Hematopoietic multipotent progenitor cell treated with erythropoietin and hydrocortisone succinate and interleukin-3 and kit ligand, for 6 days (in vitro differentiated cells): ENCODE results near the gene DCAF11.

ENCODE experiments used
- DNase-seq: peaks from one replicate; pipeline ENCODE4 v3.0.0-alpha.2; 2015

DCAF11 gene

DNA sequence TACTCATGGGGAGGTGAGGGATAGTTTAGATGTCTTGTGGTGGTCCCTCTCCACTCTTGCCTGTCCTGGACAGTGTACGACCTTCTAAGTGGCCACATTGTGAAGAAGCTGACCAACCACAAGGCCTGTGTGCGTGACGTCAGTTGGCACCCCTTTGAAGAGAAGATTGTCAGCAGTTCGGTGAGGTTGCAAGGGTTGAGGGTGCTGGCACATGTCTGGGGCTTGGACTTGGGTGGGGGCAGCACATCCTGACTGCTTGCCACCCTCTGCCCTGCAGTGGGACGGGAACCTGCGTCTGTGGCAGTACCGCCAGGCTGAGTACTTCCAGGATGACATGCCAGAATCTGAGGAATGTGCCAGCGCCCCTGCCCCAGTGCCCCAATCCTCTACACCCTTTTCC is 8.3 kb downstream of the DCAF11 start:
- DNase-seq, result peak; percentile 32

DNA sequence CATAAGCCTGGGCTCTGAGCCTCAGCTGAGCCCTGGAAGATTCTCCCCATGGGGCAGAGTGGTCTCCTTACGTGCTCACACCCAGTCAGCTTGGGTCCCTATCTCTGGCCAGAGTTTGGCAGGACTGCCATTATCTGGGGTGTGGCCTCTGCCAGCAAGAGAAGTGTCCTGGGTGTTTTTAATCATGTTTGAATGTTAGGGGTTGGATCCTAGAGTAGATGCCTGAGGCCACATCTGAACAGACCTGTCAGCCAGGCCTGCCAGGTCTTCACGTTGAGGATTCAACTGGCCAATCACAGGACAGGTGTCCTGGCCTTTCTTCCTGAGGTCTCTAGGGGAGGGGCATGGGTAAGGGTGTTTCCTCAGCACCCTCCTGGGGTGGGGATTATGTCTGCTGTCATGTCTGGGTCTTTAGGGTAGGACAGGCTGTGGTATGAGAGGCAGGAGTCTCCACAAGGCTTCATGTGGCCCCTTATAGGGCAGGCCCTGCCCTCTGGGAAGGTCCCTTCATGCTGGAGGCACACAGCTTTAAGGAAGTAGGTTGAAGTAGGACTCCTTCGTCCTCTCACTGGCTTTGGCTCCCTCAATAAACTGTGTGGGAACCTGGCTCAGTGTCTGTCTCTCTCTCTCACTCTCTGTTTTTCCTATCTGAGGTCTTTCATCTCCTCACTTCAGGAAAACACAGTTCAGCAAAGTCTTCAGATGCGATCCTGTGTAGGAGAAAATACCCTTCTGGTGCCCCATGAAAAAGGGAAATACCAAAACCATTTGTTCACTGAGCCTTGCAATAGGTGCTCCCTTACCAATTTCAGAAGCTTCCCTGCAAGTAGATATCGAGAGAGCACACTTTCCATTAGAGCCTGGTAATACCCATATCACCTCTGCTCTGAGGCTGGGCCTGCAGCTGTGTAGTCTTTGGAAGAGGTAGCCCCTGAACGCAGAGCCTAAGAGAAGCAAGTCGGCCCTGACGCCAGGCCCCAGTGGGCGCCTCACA is 9.1 kb downstream of the DCAF11 start:
- DNase-seq, result peak; percentile 96

DNA sequence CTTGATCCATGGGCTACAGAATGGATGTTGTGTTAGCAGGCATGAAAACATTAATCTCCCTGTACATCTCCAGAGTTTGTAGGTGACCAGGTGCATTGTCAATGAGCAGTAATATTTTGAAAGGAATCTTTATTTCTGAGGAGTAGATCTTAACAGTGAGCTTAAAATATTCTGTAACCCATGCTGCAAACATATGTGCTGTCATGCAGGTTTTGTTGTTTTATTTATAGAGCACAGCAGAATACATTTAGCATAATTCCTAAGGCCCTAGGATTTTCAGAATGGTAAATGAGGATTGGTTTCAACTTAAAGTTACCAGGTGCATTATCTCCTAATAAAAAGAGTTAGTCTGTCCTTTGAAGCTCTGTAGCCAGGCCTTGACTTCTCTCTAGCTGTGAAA is 12.4 kb downstream of the DCAF11 start:
- no peak for DNase-seq

DNA sequence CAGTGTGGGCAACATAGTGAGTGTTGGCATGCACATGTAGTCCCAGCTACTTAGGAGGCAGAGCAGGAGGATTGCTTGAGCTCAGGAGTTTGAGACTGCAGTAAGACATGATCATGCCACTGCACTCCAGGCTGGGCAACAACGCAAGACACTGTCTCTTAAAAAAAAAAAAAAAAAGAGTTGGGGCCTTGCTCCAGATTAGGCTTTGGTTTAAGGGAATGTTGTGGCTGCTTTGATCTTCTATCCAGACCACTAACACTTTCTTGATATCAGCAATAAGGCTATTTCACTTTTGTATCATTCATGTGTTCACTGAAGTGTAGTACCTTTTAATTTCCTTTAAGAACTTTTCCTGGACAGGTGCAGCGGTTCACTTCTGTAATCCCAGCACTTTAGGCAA is 13.1 kb downstream of the DCAF11 start:
- DNase-seq, result no peak

DNA sequence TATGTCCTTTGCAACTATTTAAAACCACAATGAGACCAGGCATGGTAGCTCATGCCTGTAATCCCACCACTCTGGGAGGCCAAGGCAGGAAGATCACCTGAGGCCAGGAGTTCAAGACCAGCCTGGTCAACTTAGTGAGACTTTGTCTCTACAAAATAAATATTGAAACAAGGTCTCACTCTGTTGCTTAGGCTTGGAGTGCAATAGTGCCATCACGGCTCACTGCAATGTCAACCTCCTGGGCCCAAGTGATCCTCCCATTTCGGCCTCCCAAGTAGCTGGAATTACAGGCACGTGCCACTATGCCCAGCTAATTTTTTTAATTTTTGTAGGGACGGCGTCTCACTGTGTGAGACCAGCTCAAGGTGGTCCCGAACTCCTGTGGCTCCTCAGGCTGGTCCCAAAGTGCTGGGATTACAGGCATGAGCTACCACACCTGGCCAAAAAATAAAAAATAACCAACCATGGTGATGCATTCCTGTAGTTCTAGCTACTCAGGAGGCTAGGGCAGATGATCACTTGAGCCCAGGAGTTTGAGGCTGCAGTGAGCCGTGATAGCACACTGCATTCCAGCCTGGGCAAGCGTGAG is 14.9 kb downstream of the DCAF11 start:
- no peak for DNase-seq

DNA sequence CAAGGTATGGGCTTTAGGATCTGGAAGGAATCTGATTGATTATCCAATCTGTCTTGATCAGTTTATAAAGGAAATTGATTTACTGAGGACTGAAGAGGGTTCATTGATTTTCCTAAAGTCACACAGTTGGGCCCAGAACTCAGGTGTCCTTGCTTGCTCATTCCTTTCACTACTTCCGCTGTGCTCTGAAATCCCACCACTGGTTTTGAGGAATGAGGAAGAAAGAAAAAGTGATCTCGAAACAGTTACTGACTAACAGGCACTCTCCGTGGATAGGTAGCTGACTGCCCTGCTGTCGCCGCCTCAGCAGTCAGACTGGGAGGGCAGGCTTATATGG is 15.8 kb downstream of the DCAF11 start, which contains the start of gene FITM1:
TSS of gene FITM1 (plus strand) at position 280 of the 337 bp plus-strand sequence. CDS start 905 bp downstream, outside the sequence.
- no peak for DNase-seq

DNA sequence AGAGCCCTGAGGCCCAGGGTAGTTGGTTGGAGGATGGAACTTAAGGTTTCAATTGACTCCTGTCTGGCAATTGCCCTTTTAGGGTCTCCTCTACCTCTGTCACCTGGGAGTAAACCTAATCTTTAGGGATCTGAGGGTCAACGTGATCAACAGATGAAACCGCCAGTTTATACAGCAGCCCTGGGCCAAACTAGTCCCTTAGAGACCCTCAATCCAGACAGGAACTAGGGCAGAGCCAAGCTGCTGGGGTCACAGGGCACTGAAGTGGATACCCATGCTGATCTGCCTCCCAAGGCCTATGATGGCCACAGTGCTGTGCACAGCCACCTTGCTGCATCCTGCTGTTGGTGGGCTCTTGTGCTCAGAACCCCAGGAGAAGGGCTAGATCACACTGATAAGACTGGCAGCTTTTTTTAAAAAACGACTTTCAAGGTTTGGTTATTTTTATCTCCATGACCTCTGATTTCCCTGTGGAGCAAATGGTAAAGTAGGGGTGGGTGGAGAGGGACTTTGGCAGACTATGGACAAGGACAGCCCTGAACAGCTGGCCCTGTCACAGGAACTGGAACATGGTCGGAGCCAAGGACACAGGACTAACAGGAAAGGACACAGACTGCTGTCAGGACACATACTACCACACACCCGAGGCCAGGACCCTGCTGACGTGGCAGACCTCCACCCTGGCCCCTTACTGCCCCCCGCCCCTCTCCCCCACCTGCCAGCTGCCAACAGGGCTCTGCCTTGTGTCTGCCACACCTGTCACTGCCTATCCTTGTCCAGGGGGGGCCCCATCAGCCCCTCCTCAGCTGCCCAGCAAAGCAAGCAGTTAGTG is 16.4 kb downstream of the DCAF11 start:
- DNase-seq, result no peak

DNA sequence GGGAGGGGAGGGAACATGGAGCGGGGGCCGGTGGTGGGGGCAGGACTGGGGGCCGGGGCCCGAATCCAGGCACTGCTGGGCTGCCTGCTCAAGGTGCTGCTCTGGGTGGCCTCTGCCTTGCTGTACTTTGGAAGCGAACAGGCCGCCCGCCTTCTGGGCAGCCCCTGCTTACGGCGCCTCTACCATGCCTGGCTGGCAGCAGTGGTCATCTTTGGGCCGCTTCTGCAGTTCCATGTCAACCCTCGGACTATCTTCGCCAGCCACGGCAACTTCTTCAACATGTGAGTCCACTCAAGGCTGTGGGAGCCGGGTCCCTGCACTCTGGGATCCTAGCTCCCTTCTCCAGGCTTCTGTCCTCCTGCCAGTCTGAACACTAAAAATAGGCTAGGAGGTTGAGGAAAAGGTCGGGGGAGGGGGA is 17.0 kb downstream of the DCAF11 start:
- DNase-seq, result no peak

DNA sequence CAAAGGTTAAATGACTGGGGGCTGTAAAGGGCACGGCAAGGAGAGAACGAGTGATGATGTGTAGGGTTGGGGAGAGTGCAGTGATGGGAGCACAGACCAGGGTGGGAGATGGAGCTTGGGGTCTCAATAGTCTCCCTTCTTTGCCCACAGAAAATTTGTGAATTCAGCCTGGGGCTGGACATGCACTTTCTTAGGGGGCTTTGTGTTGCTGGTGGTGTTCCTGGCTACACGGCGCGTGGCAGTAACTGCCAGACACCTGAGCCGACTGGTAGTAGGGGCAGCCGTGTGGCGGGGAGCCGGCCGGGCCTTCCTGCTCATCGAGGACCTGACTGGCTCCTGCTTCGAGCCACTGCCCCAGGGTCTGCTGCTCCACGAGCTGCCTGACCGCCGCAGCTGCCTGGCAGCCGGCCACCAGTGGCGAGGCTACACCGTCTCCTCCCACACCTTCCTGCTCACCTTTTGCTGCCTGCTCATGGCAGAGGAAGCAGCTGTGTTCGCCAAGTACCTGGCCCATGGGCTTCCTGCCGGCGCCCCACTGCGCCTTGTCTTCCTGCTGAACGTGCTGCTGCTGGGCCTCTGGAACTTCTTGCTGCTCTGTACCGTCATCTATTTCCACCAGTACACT is 17.6 kb downstream of the DCAF11 start:
- no peak for DNase-seq

DNA sequence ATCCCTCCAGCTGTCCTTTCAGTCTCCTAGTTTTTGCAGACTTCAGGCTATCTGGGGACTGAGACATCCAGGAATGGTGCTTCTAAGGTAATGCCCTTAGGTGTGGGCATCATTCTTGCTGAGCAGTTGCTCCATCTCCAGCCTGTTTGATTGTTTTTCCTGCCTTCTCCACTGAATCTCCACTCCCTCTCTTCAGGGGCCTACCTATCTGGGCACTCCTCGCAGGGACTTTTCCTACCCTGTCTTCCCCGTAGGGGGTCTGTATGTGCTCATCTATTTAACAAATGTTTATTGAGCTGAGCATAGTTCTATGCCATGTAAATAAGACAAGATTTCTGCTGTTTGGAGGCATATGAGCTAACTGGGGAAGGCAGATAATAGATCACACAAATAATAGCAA is 18.4 kb downstream of the DCAF11 start:
- no peak for DNase-seq

DNA sequence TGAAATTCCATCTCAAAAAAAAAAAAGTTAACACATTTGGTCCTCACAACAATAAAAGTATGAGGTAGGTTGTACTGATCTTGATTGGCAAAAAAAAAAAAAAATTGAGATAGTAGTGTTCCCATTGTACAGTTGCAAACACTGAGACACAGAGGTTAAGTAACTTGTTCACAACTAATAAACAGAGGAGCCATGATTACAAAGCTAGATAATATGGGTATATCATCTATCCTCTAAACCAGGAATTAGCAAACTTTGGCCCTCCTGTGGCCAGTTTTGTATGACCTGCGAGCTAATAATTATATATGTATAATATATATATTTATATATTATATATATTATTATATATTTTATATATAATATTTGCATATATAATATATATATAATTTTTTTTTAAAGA is 19.2 kb downstream of the DCAF11 start:
- DNase-seq, result peak; percentile 64

DNA sequence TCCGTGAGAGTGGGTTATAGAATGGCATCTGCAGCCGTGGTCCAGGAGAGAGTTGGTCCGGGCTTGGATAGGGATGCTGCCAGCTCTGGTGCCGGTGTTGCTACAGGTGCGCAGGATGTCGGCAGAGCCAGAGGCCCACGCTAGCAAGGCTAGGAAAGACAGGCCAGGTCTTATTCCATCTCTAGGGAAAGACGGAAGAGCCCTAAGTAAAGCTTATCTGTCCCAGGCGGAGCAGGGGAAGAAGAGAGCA is 20.9 kb downstream of the DCAF11 start:
- no peak for DNase-seq

DNA sequence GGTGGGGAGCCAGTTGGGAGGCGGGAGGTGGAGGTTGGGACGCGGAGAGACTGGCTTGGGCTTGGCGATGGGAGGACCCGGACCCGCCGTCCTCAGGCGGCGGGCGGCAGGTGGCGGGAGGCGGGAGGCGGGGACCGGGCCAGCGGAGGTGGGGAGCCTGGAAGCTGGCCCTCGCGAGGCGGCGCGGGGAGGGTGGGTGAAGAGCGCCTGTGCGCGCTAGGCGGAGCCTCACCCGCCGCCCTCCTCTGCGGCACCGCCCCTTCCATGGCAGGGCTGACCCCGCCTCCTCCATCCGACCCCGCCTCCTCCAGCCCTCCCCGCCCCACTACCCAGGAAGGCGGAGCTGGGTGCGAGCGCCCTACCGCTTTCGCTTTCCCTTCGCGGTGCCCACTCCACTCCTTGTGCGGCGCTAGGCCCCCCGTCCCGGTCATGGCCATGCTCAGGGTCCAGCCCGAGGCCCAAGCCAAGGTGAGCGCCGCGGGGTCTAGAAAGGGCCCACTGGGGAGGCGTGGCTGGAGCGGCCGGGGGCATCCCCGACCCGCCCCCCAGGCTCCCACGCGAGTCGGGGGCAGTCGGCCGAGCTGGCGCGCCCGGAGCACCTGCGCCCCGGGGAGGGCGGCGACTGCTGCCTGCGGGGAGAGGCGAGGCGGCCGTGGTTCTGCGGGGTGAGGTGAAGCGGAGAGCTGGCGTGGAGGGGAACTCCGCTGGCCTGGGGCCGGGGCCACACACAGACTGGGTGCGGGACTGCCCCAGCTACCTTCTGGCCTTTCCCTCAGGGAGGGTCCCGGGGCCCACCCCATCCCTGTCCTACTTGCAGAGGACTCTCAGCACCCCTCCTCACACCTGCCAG is 21.5 kb downstream of the DCAF11 start, which contains the start of gene PSME1:
TSS of gene PSME1 (plus strand) at position 361 of the 850 bp plus-strand sequence. CDS start at position 430, 69 bp downstream.
- DNase-seq, result peak; percentile 96

DNA sequence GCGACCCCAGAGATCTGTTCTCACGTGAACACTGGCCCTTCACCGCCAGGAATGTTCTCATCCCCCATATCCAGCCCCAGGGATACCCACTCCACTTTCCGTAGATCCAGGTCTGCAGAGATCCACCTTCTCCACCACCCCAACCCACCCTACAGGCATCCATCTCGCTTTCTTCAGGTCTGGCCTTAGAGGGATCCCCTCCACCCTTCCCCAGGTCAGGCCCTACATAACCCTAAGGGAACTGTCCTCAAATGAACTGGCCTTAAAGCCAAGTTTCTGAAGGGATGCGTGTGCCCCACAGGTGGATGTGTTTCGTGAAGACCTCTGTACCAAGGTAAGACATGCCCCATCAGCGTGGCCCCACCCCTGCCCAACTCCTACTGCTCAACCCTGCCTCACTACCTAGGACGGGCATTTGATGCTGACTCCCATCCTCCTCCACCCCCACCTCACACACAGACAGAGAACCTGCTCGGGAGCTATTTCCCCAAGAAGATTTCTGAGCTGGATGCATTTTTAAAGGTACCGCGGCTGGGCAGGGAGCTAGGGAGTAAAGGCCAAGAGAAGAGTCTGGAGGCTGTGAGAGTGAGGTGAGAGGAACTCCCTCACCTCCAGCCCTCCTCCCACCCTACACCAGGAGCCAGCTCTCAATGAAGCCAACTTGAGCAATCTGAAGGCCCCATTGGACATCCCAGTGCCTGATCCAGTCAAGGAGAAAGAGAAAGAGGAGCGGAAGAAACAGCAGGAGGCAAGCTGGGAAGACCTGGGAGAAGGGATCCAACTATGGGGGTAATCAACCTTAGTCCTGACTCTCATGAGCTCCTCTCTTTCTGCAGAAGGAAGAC is 22.3 kb downstream of the DCAF11 start:
- DNase-seq, result no peak

DNA sequence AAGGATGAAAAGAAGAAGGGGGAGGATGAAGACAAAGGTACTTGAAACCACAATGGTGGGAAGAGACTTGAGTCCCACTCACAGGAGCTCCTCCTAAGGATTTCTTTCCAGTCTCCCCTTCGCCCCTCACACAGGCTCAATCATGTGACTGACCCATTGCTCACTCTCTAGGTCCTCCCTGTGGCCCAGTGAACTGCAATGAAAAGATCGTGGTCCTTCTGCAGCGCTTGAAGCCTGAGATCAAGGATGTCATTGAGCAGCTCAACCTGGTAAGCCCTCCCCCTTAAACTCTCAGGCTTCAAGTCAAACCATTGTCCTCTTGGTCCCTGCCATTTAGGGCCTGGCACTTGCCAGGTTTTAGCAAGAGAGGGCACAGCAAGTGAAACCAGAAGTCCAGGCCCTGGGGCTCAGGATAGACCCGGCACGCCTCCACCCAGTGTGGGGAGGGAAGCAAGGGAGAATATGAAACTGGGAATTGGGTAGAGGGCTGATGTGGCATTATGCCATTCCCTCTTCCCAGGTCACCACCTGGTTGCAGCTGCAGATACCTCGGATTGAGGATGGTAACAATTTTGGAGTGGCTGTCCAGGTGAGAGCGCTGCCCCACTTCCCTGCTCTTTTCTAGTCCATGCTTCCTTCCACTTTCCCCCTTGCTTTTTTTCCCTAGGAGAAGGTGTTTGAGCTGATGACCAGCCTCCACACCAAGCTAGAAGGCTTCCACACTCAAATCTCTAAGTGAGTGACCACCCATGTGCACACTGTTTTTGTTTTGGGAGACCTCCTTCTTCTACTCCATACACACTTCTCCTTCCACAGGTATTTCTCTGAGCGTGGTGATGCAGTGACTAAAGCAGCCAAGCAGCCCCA is 23.2 kb downstream of the DCAF11 start:
- no peak for DNase-seq

DNA sequence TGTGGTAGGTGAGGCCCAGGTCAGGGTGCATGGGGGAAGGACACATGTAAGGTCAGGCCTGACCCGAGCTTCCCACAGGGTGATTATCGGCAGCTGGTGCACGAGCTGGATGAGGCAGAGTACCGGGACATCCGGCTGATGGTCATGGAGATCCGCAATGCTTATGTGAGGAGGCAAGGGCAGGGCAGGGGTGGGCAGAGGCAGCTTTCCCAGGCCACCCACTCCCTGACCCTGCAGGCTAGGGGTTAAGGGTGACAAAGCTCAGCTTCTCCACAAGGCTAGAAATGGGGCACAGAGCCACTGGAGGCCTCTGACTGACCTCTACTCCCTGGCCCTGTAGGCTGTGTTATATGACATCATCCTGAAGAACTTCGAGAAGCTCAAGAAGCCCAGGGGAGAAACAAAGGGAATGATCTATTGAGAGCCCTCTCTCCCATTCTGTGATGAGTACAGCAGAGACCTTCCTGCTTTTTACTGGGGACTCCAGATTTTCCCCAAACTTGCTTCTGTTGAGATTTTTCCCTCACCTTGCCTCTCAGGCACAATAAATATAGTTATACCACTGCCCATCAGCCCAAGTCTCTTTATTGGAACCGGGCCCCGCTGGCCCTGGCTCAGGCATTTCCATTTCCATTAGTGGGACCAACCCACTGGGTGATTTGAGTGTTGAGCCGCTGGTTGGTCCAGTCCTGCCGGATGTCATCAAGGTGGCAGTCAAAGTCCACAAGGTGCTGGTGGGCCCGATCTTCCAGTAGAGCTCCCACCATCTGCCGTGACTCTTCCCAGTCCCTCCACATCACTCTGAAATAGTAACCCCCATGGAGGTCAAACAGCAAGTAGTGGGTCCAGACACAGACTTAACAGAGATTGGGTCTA is 24.1 kb downstream of the DCAF11 start:
- DNase-seq, result no peak

DNA sequence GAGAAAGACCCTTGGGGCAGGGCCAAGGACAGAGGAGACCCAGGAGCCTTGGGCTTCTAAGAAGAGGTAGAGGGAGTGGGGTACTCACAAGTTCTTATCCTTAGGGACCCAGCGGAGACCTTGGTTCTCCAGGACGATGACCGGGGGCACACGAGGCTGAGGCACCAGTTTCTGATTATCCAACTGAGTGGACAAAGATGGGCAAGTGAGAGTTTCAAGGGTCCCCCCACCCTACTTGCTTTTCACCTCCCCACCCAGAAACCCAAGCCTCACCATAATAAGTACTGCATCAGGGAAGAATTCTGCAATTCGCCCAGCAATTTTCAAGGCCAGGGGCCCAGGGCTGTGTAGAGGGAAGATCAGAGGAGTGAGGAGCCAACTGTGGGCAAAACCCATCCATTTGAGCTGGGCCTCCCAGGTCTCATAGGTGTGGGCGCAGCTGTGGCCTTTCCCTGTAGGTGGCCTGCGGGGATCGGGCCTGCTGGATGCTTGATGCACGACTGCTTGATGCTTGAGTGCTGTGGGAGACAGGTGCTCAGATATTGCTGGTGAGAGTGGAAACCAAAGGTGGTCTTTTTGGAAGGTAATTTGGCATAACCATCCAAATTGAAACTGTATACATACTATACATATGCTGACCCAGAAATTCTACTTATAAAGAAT is 24.8 kb downstream of the DCAF11 start:
- peak; percentile 25 for DNase-seq

DNA sequence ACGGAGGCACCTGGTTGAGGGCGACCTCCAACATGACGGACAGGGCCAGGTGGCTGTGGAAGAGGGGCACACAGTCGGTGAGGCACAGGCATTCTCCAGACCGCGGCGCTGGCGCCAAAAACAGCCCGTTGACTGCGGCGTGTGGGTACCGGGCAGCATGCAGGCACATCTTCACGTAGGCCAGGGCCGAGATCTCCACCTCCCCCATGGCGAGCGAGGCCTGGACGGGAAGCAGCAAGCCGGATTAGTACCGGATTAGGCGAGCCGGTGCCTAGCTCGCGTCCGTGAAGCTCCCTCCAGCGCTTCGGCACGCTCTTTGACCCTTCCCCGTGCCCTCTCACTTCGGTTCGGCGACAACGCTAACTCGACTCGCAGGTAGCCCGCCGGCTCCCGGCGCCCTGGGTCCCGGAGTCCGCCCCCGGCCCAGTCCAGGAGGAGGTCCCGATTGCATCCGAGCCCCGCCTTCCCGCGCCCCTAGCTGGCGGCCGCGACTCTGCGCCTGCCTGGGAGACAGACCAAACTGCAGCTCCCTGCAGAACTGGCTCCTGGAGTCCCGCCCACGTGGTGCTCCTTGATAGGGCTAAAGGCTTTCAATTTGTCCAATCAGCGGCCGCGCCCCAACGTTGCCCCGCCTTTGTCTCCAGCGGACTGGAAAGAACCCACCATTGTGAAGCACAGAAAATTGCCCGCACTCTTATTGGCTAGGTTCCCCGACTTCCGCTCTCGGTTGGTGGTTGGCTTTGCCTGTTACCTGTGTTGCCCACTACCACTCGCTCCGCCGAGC is 26.7 kb downstream of the DCAF11 start, which contains the start of gene EMC9:
TSS of gene EMC9 (minus strand) at position 495 of the 784 bp plus-strand sequence. CDS start at position 208, 287 bp downstream.
- DNase-seq, result peak; percentile 100
